B cell (primary cell): Measurements from ENCODE around the gene PRXL2A.

Experiments
- CTCF ChIP-seq: fragments of 200-600 bp; IDR thresholded peaks from one replicate; pipeline ENCODE4 v1.8.0; 2022; ENCODE audit warnings: antibody characterized with exemption, mild to moderate bottlenecking
- EZH2 ChIP-seq: IDR thresholded peaks from 2 replicates; pipeline ENCODE4 v1.6.1; 2012; ENCODE audit warnings: borderline replicate concordance, low read depth, mild to moderate bottlenecking, moderate library complexity, low read length; ENCODE audit not compliant: insufficient read depth, poor library complexity, severe bottlenecking

- TF ChIP-seq CTCF (no peak), EZH2 (no peak)
These were observed 76.3 kb downstream of the PRXL2A start for GRCh38 chr10:80484676-80485075.
